K562 (cell line): ENCODE results near the gene OTOG. TPM values are rescaled to one million over a fixed set of nuclear protein-coding genes. Genes with fewer than 3 reads are reported as not detected.

Experiments
- ATAC-seq: fragments of 200-7000 bp; cut with Tn5 transposase; 3 replicates; pipeline ENCODE4 v1.9.1; 2020; ENCODE audit warnings: moderate library complexity
- BruUV-seq: library from RNA; stranded (reverse); fragments of 400-500 nt; replicated peaks from 2 replicates; lab custom pipeline; 2021; lab: Mats Ljungman, UMichigan
- CTCF ChIA-PET: fragments of 300-600 bp; formaldehyde crosslinking; extraction: SDS; loops from one replicate; lab custom pipeline; 2021; ENCODE audit warnings: low intra/inter-chr PET ratio; lab: Yijun Ruan, JAX
- POLR2A ChIA-PET: fragments of 300-600, 350-650 bp; sonication (Branson Sonifier 250); formaldehyde crosslinking; extraction: SDS; loops from one replicate; lab custom pipeline; 2021; ENCODE audit warnings: antibody characterized with exemption, inconsistent platforms; lab: Yijun Ruan, JAX
- DNase-seq, 4 experiments: peaks; one replicate each; pipeline versions ENCODE4 v3.0.0 to v3.0.0-alpha.2; 2011 to 2018; ENCODE audit warnings: low spot score in 3 of 4, mixed read lengths in 3 of 4; ENCODE audit errors: extremely low read depth in 1 of 4
- FAIRE-seq: peaks from 2 replicates; lab custom pipeline; 2011; peaks lifted over from hg19 to GRCh38; lab: Jason Lieb, UNC
- H2AFZ ChIP-seq: 2 replicates; pipeline ENCODE4 v1.6.0; 2011; ENCODE audit warnings: low read depth, low read length, control low read depth, inconsistent platforms
- H3K27ac ChIP-seq: fragments of 200-600 bp; 3 replicates; pipeline ENCODE4 v1.8.0; 2011; ENCODE audit warnings: low read depth, mild to moderate bottlenecking, control low read depth, inconsistent platforms, low read length, moderate library complexity, mixed read lengths; ENCODE audit errors: extremely low read depth
- H3K27me3 ChIP-seq, 2 experiments: fragments of 300-600 bp in 1 of 2; 2 replicates in 1 of 2; 3 replicates in 1 of 2; pipeline versions ENCODE4 v1.6.0 to v1.8.0; 2011; ENCODE audit warnings: inconsistent platforms in 2 of 2, low read length in 2 of 2, mild to moderate bottlenecking in 1 of 2, mixed read lengths in 1 of 2, moderate library complexity in 1 of 2; ENCODE audit not compliant: control insufficient read depth in 2 of 2, insufficient read depth in 2 of 2
- H3K36me3 ChIP-seq: fragments of 300-600 bp; 3 replicates; pipeline ENCODE4 v1.8.0; 2011; ENCODE audit warnings: mild to moderate bottlenecking, low read length, inconsistent platforms; ENCODE audit not compliant: control insufficient read depth, insufficient read depth
- H3K4me1 ChIP-seq, 2 experiments: fragments of 200-600 bp in 1 of 2; replicated peaks in 1 of 2; 2 replicates in 1 of 2; 3 replicates in 1 of 2; pipeline versions ENCODE4 v1.5.1 to v1.8.0; 2011; ENCODE audit warnings: inconsistent platforms in 2 of 2, low read length in 2 of 2, mild to moderate bottlenecking in 1 of 2, mixed read lengths in 1 of 2, moderate library complexity in 1 of 2; ENCODE audit not compliant: control insufficient read depth in 2 of 2, insufficient read depth in 2 of 2
- H3K4me2 ChIP-seq: 2 replicates; pipeline ENCODE4 v1.6.1; 2011; ENCODE audit warnings: low read length, control low read depth, inconsistent platforms, mixed read lengths; ENCODE audit not compliant: insufficient read depth
- H3K4me3 ChIP-seq: fragments of 200-600 bp; sonication (generic), shearing (Covaris generic); 2 replicates; pipeline ENCODE4 v1.5.1; 2016; ENCODE audit warnings: control low read depth, inconsistent platforms
- H3K79me2 ChIP-seq: fragments of 200-600 bp; 3 replicates; pipeline ENCODE4 v1.8.0; 2011; ENCODE audit warnings: low read length, inconsistent platforms; ENCODE audit not compliant: control insufficient read depth, insufficient read depth
- H3K9ac ChIP-seq, 2 experiments: 2 replicates each; pipeline versions ENCODE4 v1.6.0 to v1.6.1; 2011; ENCODE audit warnings: low read depth in 2 of 2, low read length in 2 of 2, control low read depth in 1 of 2, inconsistent platforms in 1 of 2, mild to moderate bottlenecking in 1 of 2, mixed read lengths in 1 of 2; ENCODE audit not compliant: insufficient read depth in 1 of 2
- H3K9me1 ChIP-seq: one replicate; pipeline ENCODE4 v1.6.0; 2011; ENCODE audit warnings: inconsistent platforms, mild to moderate bottlenecking, low read length, moderate library complexity; ENCODE audit not compliant: control insufficient read depth, insufficient read depth
- H3K9me3 ChIP-seq: replicated peaks from 2 replicates; pipeline ENCODE4 v1.5.1; 2011; ENCODE audit warnings: low read depth, low read length, inconsistent platforms; ENCODE audit not compliant: control insufficient read depth, insufficient read depth
- H4K20me1 ChIP-seq: replicated peaks from 2 replicates; pipeline ENCODE4 v1.6.1; 2011; ENCODE audit warnings: low read length, inconsistent platforms, mixed read lengths; ENCODE audit not compliant: control insufficient read depth, insufficient read depth
- HDAC8 ChIP-seq: fragments of 450-650 bp; IDR thresholded peaks from 2 replicates; pipeline ENCODE4 v1.6.1; 2016; ENCODE audit warnings: mild to moderate bottlenecking, missing genetic modification characterization, moderate library complexity, missing compliant biosample characterization
- KLF13 ChIP-seq: fragments of 450-650 bp; IDR thresholded peaks from 2 replicates; pipeline ENCODE4 v1.6.1; 2016; ENCODE audit warnings: missing genetic modification characterization, low read depth, mild to moderate bottlenecking, missing compliant biosample characterization, moderate library complexity, borderline replicate concordance
- RFX7 ChIP-seq: fragments of 250-450 bp; sonication (Bioruptor Pico); IDR thresholded peaks from 2 replicates; pipeline ENCODE4 v1.5.1; 2021; ENCODE audit warnings: mild to moderate bottlenecking
- SUPT5H ChIP-seq: fragments of 450-650 bp; IDR thresholded peaks from 2 replicates; pipeline ENCODE4 v1.6.1; 2016
- TCF7L2 ChIP-seq: fragments of 150-350 bp; IDR thresholded peaks from 2 replicates; pipeline ENCODE4 v1.6.1; 2016; ENCODE audit warnings: low read depth, mild to moderate bottlenecking, low read length, moderate library complexity
- TRIM28 ChIP-seq: fragments of 450-650 bp; IDR thresholded peaks from 2 replicates; pipeline ENCODE4 v1.6.1; 2017
- ZNF146 ChIP-seq: IDR thresholded peaks from one replicate; pipeline ENCODE4 v1.6.1; 2018; ENCODE audit warnings: missing compliant biosample characterization; ENCODE audit not compliant: unreplicated experiment
- ZNF165 ChIP-seq: fragments of 250-450 bp; sonication (Bioruptor Pico); IDR thresholded peaks from 2 replicates; pipeline ENCODE4 v1.4.0; 2020; ENCODE audit warnings: borderline replicate concordance
- ZNF263 ChIP-seq: sonication (generic); formaldehyde crosslinking; IDR thresholded peaks from 2 replicates; pipeline ENCODE4 v1.8.0; 2022; ENCODE audit warnings: mild to moderate bottlenecking, missing genetic modification reagents, borderline replicate concordance
- WGBS: fragments of 100-300 bp; shearing (Covaris generic); methylation state at CpG from one replicate; pipeline ENCODE4 v1.1.6; 2016; ENCODE audit warnings: low coverage, mixed read lengths; ENCODE audit not compliant: insufficient coverage; ENCODE audit errors: missing lambda C conversion rate; 5-methylcytosine and 5-hydroxymethylcytosine counted together
- in situ Hi-C: fragments of 300-500 bp; cut with MboI; formaldehyde crosslinking; loops from 4 replicates; pipeline ENCODE4 v1.15.0; 2018; ENCODE audit warnings: inconsistent platforms, mixed read lengths
- intact Hi-C: fragments of 100-400 bp; cut with micrococcal nuclease; formaldehyde crosslinking; loops from 2 replicates; pipeline ENCODE4 v1.14.2; 2022
- polyA plus RNA-seq, 8 experiments: library from polyadenylated mRNA; depleted of rRNA in 4 of 8; stranded (reverse) in 5 of 8; unstranded in 3 of 8; fragments of >200 nt; fragmentation: Nextera tagmentation in 2 of 8; fragmentation: Illumina TruSeq in 1 of 8; extraction: Ambion mirVana in 2 of 8; extraction: Trizol in 1 of 8; gene quantifications; 2 replicates each; pipeline versions ENCODE4 v1.2.1 to v1.2.3, GENCODE V29; 2011 to 2014; ENCODE audit warnings: inconsistent platforms in 1 of 8, missing spikeins in 1 of 8
- total RNA-seq, 7 experiments: library from RNA; depleted of rRNA in 6 of 7; stranded (reverse); fragments of >200 nt in 6 of 7; fragmentation: Illumina TruSeq in 2 of 7; extraction: Trizol in 2 of 7; gene quantifications; 2 replicates each; pipeline versions ENCODE4 v1.2.1 to v1.2.3, GENCODE V29; 2011 to 2021; ENCODE audit warnings: low replicate concordance in 1 of 7
- TF ChIP-seq, protein P1 (sequence below), 3 experiments: IDR thresholded peaks in 2 of 3; conservative IDR thresholded peaks in 1 of 3; 2 replicates each; pipeline ENCODE4 v1.5.1; 2011 to 2012; ENCODE audit warnings: low read length in 3 of 3, mild to moderate bottlenecking in 3 of 3, control low read depth in 2 of 3, improper control_type of control experiment in 1 of 3, inconsistent platforms in 1 of 3, low read depth in 1 of 3, mixed read lengths in 1 of 3, moderate library complexity in 1 of 3; ENCODE audit not compliant: insufficient read depth in 2 of 3
- TF ChIP-seq, protein P2 (sequence below), 2 experiments: fragments of 450-650 bp; IDR thresholded peaks; 2 replicates each; pipeline ENCODE4 v1.6.1; 2018; ENCODE audit warnings: mild to moderate bottlenecking in 2 of 2, low read depth in 1 of 2; ENCODE audit not compliant: partially characterized antibody in 2 of 2
- TF ChIP-seq, protein P3 (sequence below): fragments of 250-450 bp; sonication (Bioruptor Pico); IDR thresholded peaks from 2 replicates; pipeline ENCODE4 v1.8.0; 2021; ENCODE audit warnings: borderline replicate concordance, mild to moderate bottlenecking, moderate library complexity; ENCODE audit not compliant: poor library complexity, severe bottlenecking

OTOG gene
- total and polyA plus RNA-seq, 9 of the 15 experiments (the other 6 are each of a cell fraction or from before 2014, with no cell fraction given) = not detected

DNA sequence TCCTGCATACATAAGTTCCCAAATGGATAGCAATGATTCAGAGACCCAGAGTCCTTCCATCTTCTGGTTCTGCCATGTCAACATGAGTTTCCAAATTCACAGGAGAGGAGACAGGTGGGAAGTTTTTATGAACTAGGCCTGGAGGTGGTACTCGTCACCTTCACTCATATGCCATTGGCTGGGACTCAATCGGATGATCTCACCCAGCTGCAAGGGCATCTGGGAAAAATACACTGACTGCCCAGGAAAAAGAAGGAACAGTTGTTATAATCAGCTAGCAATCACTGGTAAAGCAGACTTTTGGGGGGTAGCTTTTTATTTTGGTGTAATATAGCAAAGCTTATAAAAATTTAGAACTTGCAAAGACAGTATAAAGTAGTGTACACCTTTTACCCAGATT, 83.9 kb downstream of the OTOG start:
- ATAC-seq (no peak), FAIRE-seq (no peak), DNase-seq (no peak)
- Histone ChIP-seq H3K9ac (no peak overlapping the region), H3K27ac (no peak overlapping the region), H2AFZ (no peak overlapping the region), H3K36me3 (no peaks in the 10 kb centered on the region), H3K27me3 (peaks cover 5 to 41% of the 10 kb centered on the region in 2 experiments; a peak in 4 of 5 replicates), H3K79me2 (no peaks in the 10 kb centered on the region), H3K9me1 (no peaks in the 10 kb centered on the region), H3K9me3 (no peaks in the 10 kb centered on the region), H3K4me3 (no peak overlapping the region), H3K4me2 (no peak overlapping the region), H3K4me1 (peaks cover 0 to 15% of the 10 kb centered on the region in 2 experiments; a peak in 1 of 5 replicates), H4K20me1 (no peaks in the 10 kb centered on the region)
- in situ Hi-C loops (no loop called here), intact Hi-C loops (no loop called here)
- CTCF ChIA-PET = no interaction called here
- no TSS peak for BruUV-seq
- 4% methylated on average over 2 of the region's 2 CpGs for WGBS
- POLR2A ChIA-PET = interaction anchor here (0.7 to 0.8 kb wide), 2 partner anchors 22 to 517 kb away, joined by 3 read pairs; no protein-coding TSS in a partner anchor
- TF ChIP-seq SUPT5H (no peak), TRIM28 (no peak), ZNF165 (no peak), TCF7L2 (no peak), RFX7 (CRISPR knock-in tag) (no peak), HDAC8 (no peak), KLF13 (tag) (no peak), ZNF146 (CRISPR knock-in tag) (no peak), ZNF263 (CRISPR knock-in tag) (no peak)
- TF ChIP-seq, protein P1, sequence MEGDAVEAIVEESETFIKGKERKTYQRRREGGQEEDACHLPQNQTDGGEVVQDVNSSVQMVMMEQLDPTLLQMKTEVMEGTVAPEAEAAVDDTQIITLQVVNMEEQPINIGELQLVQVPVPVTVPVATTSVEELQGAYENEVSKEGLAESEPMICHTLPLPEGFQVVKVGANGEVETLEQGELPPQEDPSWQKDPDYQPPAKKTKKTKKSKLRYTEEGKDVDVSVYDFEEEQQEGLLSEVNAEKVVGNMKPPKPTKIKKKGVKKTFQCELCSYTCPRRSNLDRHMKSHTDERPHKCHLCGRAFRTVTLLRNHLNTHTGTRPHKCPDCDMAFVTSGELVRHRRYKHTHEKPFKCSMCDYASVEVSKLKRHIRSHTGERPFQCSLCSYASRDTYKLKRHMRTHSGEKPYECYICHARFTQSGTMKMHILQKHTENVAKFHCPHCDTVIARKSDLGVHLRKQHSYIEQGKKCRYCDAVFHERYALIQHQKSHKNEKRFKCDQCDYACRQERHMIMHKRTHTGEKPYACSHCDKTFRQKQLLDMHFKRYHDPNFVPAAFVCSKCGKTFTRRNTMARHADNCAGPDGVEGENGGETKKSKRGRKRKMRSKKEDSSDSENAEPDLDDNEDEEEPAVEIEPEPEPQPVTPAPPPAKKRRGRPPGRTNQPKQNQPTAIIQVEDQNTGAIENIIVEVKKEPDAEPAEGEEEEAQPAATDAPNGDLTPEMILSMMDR (IDR thresholded peaks at IDR 0.05 in 2 of 3, conservative IDR thresholded peaks at IDR 0.05 in 1 of 3; ENCODE audit: insufficient read depth in 2 of 3, low read depth in 1 of 3, low read length in 3 of 3) = no peak
- TF ChIP-seq, protein P2, sequence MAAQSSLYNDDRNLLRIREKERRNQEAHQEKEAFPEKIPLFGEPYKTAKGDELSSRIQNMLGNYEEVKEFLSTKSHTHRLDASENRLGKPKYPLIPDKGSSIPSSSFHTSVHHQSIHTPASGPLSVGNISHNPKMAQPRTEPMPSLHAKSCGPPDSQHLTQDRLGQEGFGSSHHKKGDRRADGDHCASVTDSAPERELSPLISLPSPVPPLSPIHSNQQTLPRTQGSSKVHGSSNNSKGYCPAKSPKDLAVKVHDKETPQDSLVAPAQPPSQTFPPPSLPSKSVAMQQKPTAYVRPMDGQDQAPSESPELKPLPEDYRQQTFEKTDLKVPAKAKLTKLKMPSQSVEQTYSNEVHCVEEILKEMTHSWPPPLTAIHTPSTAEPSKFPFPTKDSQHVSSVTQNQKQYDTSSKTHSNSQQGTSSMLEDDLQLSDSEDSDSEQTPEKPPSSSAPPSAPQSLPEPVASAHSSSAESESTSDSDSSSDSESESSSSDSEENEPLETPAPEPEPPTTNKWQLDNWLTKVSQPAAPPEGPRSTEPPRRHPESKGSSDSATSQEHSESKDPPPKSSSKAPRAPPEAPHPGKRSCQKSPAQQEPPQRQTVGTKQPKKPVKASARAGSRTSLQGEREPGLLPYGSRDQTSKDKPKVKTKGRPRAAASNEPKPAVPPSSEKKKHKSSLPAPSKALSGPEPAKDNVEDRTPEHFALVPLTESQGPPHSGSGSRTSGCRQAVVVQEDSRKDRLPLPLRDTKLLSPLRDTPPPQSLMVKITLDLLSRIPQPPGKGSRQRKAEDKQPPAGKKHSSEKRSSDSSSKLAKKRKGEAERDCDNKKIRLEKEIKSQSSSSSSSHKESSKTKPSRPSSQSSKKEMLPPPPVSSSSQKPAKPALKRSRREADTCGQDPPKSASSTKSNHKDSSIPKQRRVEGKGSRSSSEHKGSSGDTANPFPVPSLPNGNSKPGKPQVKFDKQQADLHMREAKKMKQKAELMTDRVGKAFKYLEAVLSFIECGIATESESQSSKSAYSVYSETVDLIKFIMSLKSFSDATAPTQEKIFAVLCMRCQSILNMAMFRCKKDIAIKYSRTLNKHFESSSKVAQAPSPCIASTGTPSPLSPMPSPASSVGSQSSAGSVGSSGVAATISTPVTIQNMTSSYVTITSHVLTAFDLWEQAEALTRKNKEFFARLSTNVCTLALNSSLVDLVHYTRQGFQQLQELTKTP (IDR thresholded peaks at IDR 0.05; ENCODE audit: low read depth in 1 of 2, partially characterized antibody in 2 of 2) = no peak
- TF ChIP-seq, protein P3, sequence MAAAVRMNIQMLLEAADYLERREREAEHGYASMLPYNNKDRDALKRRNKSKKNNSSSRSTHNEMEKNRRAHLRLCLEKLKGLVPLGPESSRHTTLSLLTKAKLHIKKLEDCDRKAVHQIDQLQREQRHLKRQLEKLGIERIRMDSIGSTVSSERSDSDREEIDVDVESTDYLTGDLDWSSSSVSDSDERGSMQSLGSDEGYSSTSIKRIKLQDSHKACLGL (CRISPR knock-in tag) = no peak
